GM19193 (cell line): ENCODE results near the gene TTYH3.

Experiments
- POLR2A ChIP-seq: IDR thresholded peaks from 4 replicates; pipeline ENCODE4 v1.6.1; 2011; ENCODE audit not compliant: insufficient read depth, insufficient read length; ENCODE audit errors: extremely low read depth

The TTYH3 gene

DNA sequence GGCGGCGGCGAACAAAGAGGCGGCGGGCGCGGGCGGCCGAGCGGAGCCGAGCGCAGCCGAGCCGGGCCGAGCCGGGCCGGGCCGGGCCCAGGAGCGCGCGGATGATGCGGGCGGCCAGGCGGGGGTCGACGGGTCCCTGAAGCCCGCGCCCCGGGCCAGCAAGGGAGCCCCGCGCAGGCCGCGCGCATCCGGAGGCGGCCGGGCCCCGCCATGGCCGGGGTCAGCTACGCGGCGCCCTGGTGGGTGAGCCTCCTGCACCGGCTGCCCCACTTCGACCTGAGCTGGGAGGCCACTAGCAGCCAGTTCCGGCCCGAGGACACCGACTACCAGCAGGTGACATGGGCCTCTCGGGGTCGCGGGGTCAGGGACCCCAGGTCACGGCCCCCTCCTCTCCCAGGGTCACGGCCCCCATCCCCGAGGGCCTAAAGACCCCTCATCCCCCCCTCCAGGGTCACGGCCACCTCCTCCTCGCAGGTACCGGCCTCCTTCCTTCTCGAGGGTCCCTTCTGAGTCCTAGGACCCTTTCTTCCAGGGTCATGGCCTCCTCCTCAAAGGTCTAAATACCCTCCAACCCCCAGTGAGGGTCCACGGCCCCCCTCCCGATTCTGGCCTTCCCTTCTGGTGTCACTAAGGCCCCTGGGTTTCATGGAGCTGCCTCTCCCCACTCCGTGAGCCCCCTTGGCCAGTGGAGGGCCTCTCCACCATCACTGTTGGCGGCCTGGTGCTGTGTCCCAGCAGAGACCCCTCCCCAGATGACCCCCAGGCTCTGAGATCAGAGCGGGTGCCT lies at the start of gene TTYH3:
Gene TTYH3, plus strand, starts transcription at position 41 of the 787 bp plus-strand sequence. Its CDS starts 170 bp downstream, at position 211.
- no peak for TF ChIP-seq POLR2A

- TF ChIP-seq POLR2A = no peak
These were observed 49.6 kb upstream of the TTYH3 start for GRCh38 chr7:2582006-2582735.

GRCh38 chr7:2583798-2584580 lies 47.8 kb upstream of the TTYH3 start:
- TF ChIP-seq POLR2A = no peak

- no peak for TF ChIP-seq POLR2A
These were observed 46.3 kb upstream of the TTYH3 start for GRCh38 chr7:2585446-2585845.

- no peak for TF ChIP-seq POLR2A
These were observed 45.3 kb upstream of the TTYH3 start for GRCh38 chr7:2586326-2587020.

- TF ChIP-seq POLR2A = no peak
These were observed 44.7 kb upstream of the TTYH3 start for GRCh38 chr7:2587134-2587533.

GRCh38 chr7:2587778-2588177 lies 44.0 kb upstream of the TTYH3 start:
- no peak for TF ChIP-seq POLR2A

GRCh38 chr7:2589341-2589740 lies 42.4 kb upstream of the TTYH3 start:
- TF ChIP-seq POLR2A = no peak

DNA sequence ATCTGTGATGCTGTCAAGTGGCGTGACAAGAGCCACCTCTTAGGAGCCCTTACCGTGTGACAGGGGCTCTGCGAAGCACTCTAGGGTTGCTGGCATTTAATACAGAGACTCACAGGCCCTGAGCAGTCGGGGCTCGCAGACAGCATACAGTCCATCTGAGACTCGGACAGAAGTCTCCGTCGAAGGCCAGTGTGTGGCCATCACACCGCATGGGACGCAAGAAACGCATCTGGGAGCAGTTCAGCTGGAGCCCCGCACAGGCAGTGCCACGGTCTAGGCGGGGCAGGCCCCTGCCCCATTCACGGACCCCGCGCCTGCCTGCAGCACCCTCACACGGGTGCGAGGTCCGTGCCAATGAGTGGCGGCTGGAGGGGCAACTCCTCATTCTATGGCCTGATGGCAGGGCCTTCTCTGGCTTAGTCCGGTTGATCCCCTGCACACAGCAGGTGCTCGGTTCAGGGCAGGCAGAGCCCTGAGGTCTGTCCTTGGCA lies 39.4 kb upstream of the TTYH3 start:
- TF ChIP-seq POLR2A = no peak

GRCh38 chr7:2593036-2593727 lies 38.6 kb upstream of the TTYH3 start:
- no peak for TF ChIP-seq POLR2A

GRCh38 chr7:2594599-2594998 lies 37.2 kb upstream of the TTYH3 start:
- no peak for TF ChIP-seq POLR2A

- no peak for TF ChIP-seq POLR2A
These were observed 36.4 kb upstream of the TTYH3 start for GRCh38 chr7:2595258-2595860.

DNA sequence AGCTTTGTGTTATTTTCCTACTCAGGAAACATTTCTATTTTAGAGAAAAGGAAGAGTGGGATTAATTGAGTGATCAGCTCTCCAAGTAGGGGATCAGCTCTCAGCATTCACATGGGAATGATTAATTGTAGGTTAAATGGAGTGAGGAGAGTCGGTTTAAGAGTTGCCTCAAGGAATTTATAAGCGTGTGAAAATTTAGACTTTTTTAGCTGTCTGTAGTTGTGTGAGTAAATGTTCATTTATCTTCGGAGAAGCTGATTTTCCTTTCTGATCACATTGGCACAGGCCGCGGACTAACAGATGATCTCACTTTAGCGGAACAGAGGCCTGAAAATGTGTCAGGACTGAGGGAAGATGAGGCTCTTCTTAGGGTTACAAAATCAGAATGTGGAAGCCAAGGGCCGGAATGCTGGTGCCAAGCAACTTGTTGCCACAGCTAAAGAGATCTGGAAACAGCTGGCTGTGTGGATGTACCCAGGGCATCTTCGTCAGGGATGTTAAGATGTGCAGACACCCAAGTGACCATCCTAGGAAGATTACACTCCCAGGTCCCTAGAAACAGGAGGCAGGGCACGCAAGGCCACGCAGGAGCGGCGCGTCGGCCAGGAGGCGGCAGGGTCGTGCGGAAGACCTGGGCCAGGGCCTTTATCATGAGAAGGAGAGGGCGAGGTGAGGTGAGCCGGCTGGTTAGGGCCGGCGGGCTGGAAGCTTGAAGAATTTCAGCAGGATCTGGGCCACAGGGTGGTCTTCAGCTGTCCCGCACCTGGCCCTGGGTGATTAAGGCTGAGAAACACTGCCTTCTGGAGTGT lies 35.1 kb upstream of the TTYH3 start:
- TF ChIP-seq POLR2A = no peak

DNA sequence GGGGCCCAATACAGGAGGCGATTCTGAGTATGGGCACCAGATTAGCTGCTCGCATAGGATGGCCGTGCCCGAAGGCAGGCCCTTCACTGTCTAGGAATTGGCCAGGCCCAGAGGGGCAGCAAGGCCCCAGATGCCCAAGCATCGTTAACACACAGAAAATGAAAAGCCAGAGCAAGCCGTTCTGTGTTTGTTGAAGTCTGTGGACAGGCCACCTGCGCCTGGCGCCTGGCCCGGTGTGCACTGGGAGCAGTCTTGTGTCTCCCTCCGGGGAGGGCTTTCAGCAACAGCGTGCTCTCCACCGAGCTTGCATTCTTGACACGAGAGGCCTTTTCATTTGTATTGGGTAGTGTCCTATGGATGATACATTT lies 34.5 kb upstream of the TTYH3 start:
- no peak for TF ChIP-seq POLR2A
